Breast epithelium (tissue), 4 donors: ENCODE results near the gene FBXL19. TPM values are rescaled to one million over a fixed set of nuclear protein-coding genes. Genes with fewer than 3 reads are reported as not detected.

Experiments
- DNase-seq, 2 donors: peaks; one replicate each; pipeline ENCODE4 v3.0.0-alpha.2; 2019; ENCODE audit warnings: low spot score in 2 of 2
- H3K27ac ChIP-seq, 2 donors: fragments of 200-600 bp; sonication (generic) in 1 of 2; one replicate each; pipeline ENCODE4 v1.5.1; 2016 to 2019; ENCODE audit warnings: mild to moderate bottlenecking in 1 of 2
- H3K27me3 ChIP-seq, 2 donors: fragments of 200-600 bp; sonication (generic) in 1 of 2; one replicate each; pipeline versions ENCODE4 v1.5.1 to v1.6.0; 2017 to 2019; ENCODE audit warnings: control low read depth in 1 of 2, mild to moderate bottlenecking in 1 of 2
- H3K36me3 ChIP-seq: fragments of 200-600 bp; one replicate; pipeline ENCODE4 v1.5.1; 2019
- H3K4me1 ChIP-seq, 2 donors: fragments of 200-600 bp; sonication (generic); one replicate each; pipeline ENCODE4 v1.5.1; 2016 to 2019; ENCODE audit warnings: control low read depth in 1 of 2
- H3K4me3 ChIP-seq, 3 donors: fragments of 200-600 bp; sonication (generic); 1 replicate in 2 of 3; 2 replicates in 1 of 3; pipeline ENCODE4 v1.5.1; 2016 to 2019; ENCODE audit warnings: mild to moderate bottlenecking in 3 of 3, moderate library complexity in 2 of 3
- H3K9me3 ChIP-seq, 2 donors: fragments of 200-600 bp; sonication (generic) in 1 of 2; one replicate each; pipeline ENCODE4 v1.5.1; 2016 to 2019; ENCODE audit warnings: control low read depth in 1 of 2
- POLR2A ChIP-seq: fragments of 450-650 bp; IDR thresholded peaks from one replicate; pipeline ENCODE4 v1.6.1; 2016; ENCODE audit warnings: antibody characterized with exemption, mild to moderate bottlenecking, moderate library complexity
- POLR2AphosphoS5 ChIP-seq, 3 donors: sonication (generic); formaldehyde crosslinking; IDR thresholded peaks; one replicate each; pipeline ENCODE4 v1.6.1; 2017; ENCODE audit warnings: antibody characterized with exemption in 3 of 3
- intact Hi-C: fragments of 100-400 bp; cut with DNase I; formaldehyde crosslinking; loops from one replicate; pipeline ENCODE4 v1.15.1; 2023; ENCODE audit warnings: low total_unique reads
- total RNA-seq, 3 donors: library from RNA; depleted of rRNA; stranded (reverse); fragments of >200 nt; gene quantifications; one replicate each; pipeline ENCODE4 v1.1.0, GENCODE V29; 2016
- TF ChIP-seq, protein P1 (sequence below), 3 donors: fragments of 450-650 bp; IDR thresholded peaks; one replicate each; pipeline ENCODE4 v1.5.1; 2016 to 2017; ENCODE audit warnings: antibody characterized with exemption in 3 of 3, mild to moderate bottlenecking in 3 of 3, moderate library complexity in 3 of 3

Gene FBXL19
- total RNA-seq, 3 donors from 2014 or later = 4.5 to 12.7 (median 9.2) TPM

DNA sequence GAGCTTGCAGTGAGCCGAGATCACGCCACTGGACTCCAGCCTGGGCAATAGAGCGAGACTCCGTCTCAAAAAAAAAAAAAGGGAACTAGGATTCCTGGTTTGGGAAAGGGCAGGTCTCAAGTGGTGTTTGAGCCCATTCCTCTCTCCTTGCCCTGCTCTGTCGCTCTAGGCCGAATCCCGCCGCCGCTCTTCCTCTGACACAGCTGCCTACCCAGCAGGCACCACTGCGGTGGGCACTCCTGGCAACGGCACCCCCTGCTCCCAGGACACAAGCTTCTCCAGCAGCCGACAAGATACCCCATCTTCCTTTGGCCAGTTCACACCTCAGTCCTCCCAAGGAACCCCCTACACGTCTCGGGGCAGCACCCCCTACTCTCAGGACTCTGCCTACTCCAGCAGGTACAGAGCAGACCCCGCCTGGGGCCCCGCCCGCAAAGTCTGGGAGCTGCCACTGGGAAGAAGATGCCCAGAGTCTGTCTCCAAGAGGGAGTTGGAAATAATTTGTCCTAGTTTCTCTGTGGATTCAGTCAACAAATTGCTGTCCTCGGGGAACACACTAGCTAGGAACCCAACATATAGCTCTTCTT, 40.6 kb downstream of the FBXL19 start:
- H3K27ac ChIP-seq = no peak overlapping the region
- peaks cover 0 to under 1% of the 10 kb centered on the region in 2 donors for H3K4me1 ChIP-seq
- H3K4me3 ChIP-seq = no peak overlapping the region
- H3K36me3 ChIP-seq = peaks cover 23% of the 10 kb centered on the region
- DNase-seq = no peak
- no peaks in the 10 kb centered on the region for H3K27me3 ChIP-seq
- TF ChIP-seq POLR2A = no peak
- no peak for TF ChIP-seq POLR2AphosphoS5 (IDR thresholded peaks at IDR 0.05)
- TF ChIP-seq, protein P1, sequence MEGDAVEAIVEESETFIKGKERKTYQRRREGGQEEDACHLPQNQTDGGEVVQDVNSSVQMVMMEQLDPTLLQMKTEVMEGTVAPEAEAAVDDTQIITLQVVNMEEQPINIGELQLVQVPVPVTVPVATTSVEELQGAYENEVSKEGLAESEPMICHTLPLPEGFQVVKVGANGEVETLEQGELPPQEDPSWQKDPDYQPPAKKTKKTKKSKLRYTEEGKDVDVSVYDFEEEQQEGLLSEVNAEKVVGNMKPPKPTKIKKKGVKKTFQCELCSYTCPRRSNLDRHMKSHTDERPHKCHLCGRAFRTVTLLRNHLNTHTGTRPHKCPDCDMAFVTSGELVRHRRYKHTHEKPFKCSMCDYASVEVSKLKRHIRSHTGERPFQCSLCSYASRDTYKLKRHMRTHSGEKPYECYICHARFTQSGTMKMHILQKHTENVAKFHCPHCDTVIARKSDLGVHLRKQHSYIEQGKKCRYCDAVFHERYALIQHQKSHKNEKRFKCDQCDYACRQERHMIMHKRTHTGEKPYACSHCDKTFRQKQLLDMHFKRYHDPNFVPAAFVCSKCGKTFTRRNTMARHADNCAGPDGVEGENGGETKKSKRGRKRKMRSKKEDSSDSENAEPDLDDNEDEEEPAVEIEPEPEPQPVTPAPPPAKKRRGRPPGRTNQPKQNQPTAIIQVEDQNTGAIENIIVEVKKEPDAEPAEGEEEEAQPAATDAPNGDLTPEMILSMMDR (IDR thresholded peaks at IDR 0.05) = no peak
- H3K9me3 ChIP-seq = no peaks in the 10 kb centered on the region
- intact Hi-C loops = no loop called here

DNA sequence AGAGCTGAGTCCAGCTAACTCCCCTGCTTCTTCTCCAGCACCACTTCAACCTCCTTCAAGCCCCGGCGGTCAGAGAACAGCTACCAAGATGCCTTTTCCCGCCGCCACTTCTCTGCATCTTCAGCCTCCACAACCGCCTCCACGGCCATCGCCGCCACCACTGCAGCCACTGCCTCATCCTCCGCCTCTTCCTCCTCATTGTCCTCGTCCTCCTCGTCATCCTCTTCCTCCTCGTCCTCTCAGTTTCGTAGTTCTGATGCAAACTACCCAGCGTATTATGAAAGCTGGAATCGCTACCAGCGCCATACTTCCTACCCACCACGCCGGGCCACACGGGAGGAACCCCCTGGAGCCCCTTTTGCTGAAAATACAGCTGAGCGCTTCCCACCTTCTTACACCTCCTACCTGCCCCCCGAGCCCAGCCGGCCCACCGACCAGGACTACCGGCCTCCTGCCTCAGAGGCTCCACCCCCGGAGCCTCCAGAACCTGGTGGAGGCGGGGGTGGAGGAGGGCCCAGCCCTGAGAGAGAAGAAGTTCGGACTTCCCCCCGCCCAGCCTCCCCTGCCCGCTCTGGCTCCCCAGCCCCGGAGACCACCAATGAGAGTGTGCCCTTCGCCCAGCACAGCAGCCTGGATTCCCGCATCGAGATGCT, 41.3 kb downstream of the FBXL19 start:
- H3K27ac ChIP-seq = no peak overlapping the region
- TF ChIP-seq, protein P1 (IDR thresholded peaks at IDR 0.05) = no peak
- TF ChIP-seq POLR2AphosphoS5 (IDR thresholded peaks at IDR 0.05) (no peak), POLR2A (no peak)
- no peak for DNase-seq
- no peaks in the 10 kb centered on the region for H3K4me1 ChIP-seq
- no peaks in the 10 kb centered on the region for H3K9me3 ChIP-seq
- peaks cover 27% of the 10 kb centered on the region for H3K36me3 ChIP-seq
- intact Hi-C loops = no loop called here
- no peak overlapping the region for H3K4me3 ChIP-seq
- no peaks in the 10 kb centered on the region for H3K27me3 ChIP-seq

DNA sequence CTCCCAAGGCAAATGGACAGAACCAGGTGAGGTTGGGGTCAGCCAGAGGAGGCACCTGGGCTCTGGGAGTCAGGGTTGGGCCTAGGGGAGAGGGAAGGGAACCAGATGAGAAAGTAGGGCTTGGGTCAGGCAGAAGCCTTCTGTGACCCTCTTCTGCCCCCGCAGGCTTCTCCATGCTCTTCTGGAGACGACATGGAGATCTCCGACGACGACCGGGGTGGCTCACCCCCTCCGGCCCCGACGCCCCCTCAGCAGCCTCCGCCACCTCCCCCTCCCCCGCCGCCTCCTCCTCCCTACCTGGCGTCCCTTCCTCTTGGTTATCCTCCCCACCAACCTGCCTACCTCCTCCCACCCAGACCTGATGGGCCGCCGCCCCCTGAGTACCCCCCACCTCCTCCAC, 42.1 kb downstream of the FBXL19 start:
- TF ChIP-seq, protein P1 (IDR thresholded peaks at IDR 0.05) = no peak
- no peak for TF ChIP-seq POLR2A
- TF ChIP-seq POLR2AphosphoS5 (IDR thresholded peaks at IDR 0.05) = no peak
- Histone ChIP-seq H3K27me3 (no peaks in the 10 kb centered on the region), H3K27ac (no peak overlapping the region), H3K9me3 (no peaks in the 10 kb centered on the region), H3K36me3 (peaks cover 28% of the 10 kb centered on the region), H3K4me3 (no peak overlapping the region), H3K4me1 (no peaks in the 10 kb centered on the region)
- intact Hi-C loops = no loop called here
- DNase-seq = no peak

DNA sequence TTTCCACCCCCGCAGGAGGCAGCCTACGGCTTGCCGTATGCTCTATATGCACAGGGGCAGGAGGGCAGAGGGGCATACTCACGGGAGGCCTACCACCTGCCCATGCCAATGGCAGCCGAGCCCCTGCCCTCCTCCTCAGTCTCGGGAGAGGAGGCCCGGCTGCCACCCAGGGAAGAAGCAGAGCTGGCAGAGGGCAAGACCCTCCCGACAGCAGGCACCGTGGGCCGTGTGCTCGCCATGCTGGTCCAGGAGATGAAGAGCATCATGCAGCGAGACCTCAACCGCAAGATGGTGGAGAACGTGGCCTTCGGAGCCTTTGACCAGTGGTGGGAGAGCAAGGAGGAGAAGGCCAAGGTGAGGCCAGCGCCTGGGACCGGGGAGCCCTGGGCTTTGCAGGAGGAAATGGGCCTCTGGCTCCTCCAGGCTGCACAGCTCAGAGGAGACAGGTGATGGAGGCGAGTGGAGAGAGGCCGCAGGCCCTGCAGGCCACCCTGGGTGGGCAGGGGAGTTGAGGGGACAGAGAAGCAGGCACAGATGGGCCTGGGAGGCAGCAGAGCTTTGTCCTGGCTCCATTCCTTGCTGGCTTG, 42.8 kb downstream of the FBXL19 start:
- intact Hi-C loops = no loop called here
- TF ChIP-seq POLR2A (no peak), POLR2AphosphoS5 (IDR thresholded peaks at IDR 0.05) (no peak)
- TF ChIP-seq, protein P1 (IDR thresholded peaks at IDR 0.05) = no peak
- H3K4me3 ChIP-seq = no peak overlapping the region
- no peaks in the 10 kb centered on the region for H3K9me3 ChIP-seq
- DNase-seq = no peak
- H3K4me1 ChIP-seq = no peaks in the 10 kb centered on the region
- no peak overlapping the region for H3K27ac ChIP-seq
- no peaks in the 10 kb centered on the region for H3K27me3 ChIP-seq
- H3K36me3 ChIP-seq = peaks cover 28% of the 10 kb centered on the region

DNA sequence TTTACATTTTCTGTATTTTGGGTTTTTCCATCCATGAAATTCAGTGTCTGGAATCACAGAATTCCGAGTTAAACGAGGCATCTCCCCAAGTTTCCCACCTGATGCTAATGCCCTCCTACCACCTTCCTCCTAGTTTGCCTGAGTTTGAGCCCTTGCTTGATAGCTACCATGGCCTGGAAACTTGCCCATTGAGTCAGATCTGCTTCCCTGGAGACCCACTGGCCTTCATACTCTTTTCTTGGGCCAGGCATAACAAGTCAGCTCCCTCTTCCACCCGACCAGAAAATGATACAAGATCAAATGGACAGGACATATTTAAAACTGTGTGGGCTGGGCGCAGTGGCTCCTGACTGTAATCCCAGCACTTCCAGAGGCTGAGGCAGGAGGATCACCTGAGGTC, 44.4 kb downstream of the FBXL19 start:
- no peaks in the 10 kb centered on the region for H3K9me3 ChIP-seq
- intact Hi-C loops = no loop called here
- H3K27me3 ChIP-seq = no peaks in the 10 kb centered on the region
- H3K4me3 ChIP-seq = no peak overlapping the region
- H3K36me3 ChIP-seq = peaks cover 38% of the 10 kb centered on the region
- H3K27ac ChIP-seq = no peak overlapping the region
- TF ChIP-seq POLR2A = no peak
- TF ChIP-seq, protein P1 (IDR thresholded peaks at IDR 0.05) = no peak
- no peak for DNase-seq
- no peaks in the 10 kb centered on the region for H3K4me1 ChIP-seq
